NCI-H2171 treated with DMSO at 0.1 percent for 48 hours (cell line): ENCODE measurements around the gene EGLN1.
A peak's percentile ranks its signal among the peaks of the same experiment; 100 is the strongest.

Experiments used
- DNase-seq: peaks from one replicate; lab custom pipeline; 2025; lab: John Stamatoyannopoulos, UW

The EGLN1 gene

GRCh38 chr1:231327617-231328016, 94.5 kb downstream of the EGLN1 start:
- DNase-seq = no peak

- DNase-seq = no peak
These were observed 95.8 kb downstream of the EGLN1 start for GRCh38 chr1:231326248-231326647.

GRCh38 chr1:231324660-231325059, 97.4 kb downstream of the EGLN1 start:
- DNase-seq = no peak

GRCh38 chr1:231322880-231323530, 99.1 kb downstream of the EGLN1 start:
- DNase-seq = peak; percentile 7

GRCh38 chr1:231319080-231319479, 103.0 kb downstream of the EGLN1 start:
- DNase-seq = no peak

- DNase-seq = no peak
These were observed 103.5 kb downstream of the EGLN1 start for GRCh38 chr1:231318568-231318967.

- no peak for DNase-seq
These were observed 104.1 kb downstream of the EGLN1 start for GRCh38 chr1:231318015-231318355.

- DNase-seq = no peak
These were observed 104.6 kb downstream of the EGLN1 start for GRCh38 chr1:231317306-231318014.

- DNase-seq = no peak
These were observed 106.2 kb downstream of the EGLN1 start for GRCh38 chr1:231315887-231316286.
